Subcutaneous adipose tissue (tissue), 4 donors: ENCODE results near the gene ACTN4. TPM values are rescaled to one million over a fixed set of nuclear protein-coding genes. Genes with fewer than 3 reads are reported as not detected.

ENCODE experiments used
- CTCF ChIP-seq: fragments of 450-650 bp; IDR thresholded peaks from one replicate; pipeline ENCODE4 v1.5.1; 2016; ENCODE audit warnings: low read depth, mild to moderate bottlenecking, control low read depth, antibody characterized with exemption, moderate library complexity
- total RNA-seq, 4 donors: library from RNA; depleted of rRNA; stranded (reverse); fragments of >200 nt; gene quantifications; one replicate each; pipeline ENCODE4 v1.1.0, GENCODE V29; 2016

The ACTN4 gene
- total RNA-seq, 4 donors from 2014 or later = 179 to 258 (median 186) TPM

GRCh38 chr19:38642176-38642575 lies 5.3 kb upstream of the ACTN4 start:
- TF ChIP-seq CTCF = no peak

GRCh38 chr19:38644719-38645118 lies 2.7 kb upstream of the ACTN4 start:
- TF ChIP-seq CTCF = no peak

GRCh38 chr19:38647966-38648768 lies 718 bp downstream of the ACTN4 start:
- TF ChIP-seq CTCF = no peak

GRCh38 chr19:38648769-38649304 lies 1.4 kb downstream of the ACTN4 start:
- no peak for TF ChIP-seq CTCF

GRCh38 chr19:38649305-38650171 lies 2.1 kb downstream of the ACTN4 start:
- no peak for TF ChIP-seq CTCF

- no peak for TF ChIP-seq CTCF
Measured at GRCh38 chr19:38650172-38650775, 2.8 kb downstream of the ACTN4 start.
